HepG2 (cell line): ENCODE results near the gene ZKSCAN3. TPM values are rescaled to one million over a fixed set of nuclear protein-coding genes. Genes with fewer than 3 reads are reported as not detected.
A peak's percentile ranks its signal among the peaks of the same experiment; 100 is the strongest.

Experiments
- BCL3 ChIP-seq: sonication (generic); formaldehyde crosslinking; IDR thresholded peaks from 2 replicates; pipeline ENCODE4 v1.5.1; 2020; ENCODE audit warnings: mild to moderate bottlenecking, missing genetic modification reagents, moderate library complexity
- DNMT1 ChIP-seq: sonication (generic); formaldehyde crosslinking; IDR thresholded peaks from 2 replicates; pipeline ENCODE4 v1.5.1; 2020; ENCODE audit warnings: mild to moderate bottlenecking, missing genetic modification reagents
- PHF20 ChIP-seq: sonication (generic); formaldehyde crosslinking; IDR thresholded peaks from 2 replicates; pipeline ENCODE4 v1.5.0; 2020; ENCODE audit warnings: mild to moderate bottlenecking, missing genetic modification reagents
- SRF ChIP-seq: IDR thresholded peaks from 2 replicates; pipeline ENCODE4 v1.6.1; 2011; ENCODE audit warnings: mild to moderate bottlenecking, low read depth, low read length, moderate library complexity
- THYN1 ChIP-seq: sonication (generic); formaldehyde crosslinking; IDR thresholded peaks from 2 replicates; pipeline ENCODE4 v1.8.1; 2023; ENCODE audit warnings: low read depth, mild to moderate bottlenecking, moderate library complexity, missing genetic modification reagents, borderline replicate concordance
- ZBTB43 ChIP-seq: sonication (generic); formaldehyde crosslinking; conservative IDR thresholded peaks from 2 replicates; pipeline ENCODE4 v1.4.0; 2020; ENCODE audit warnings: missing genetic modification reagents
- ZNF136 ChIP-seq: sonication (generic); formaldehyde crosslinking; IDR thresholded peaks from 2 replicates; pipeline ENCODE4 v1.8.1; 2022; ENCODE audit warnings: low read depth, mild to moderate bottlenecking, moderate library complexity, missing genetic modification reagents
- ZNF484 ChIP-seq: sonication (generic); formaldehyde crosslinking; IDR thresholded peaks from 2 replicates; pipeline ENCODE4 v1.5.1; 2020; ENCODE audit warnings: mild to moderate bottlenecking, low read depth, missing genetic modification reagents, borderline replicate concordance
- ZNF572 ChIP-seq: sonication (generic); formaldehyde crosslinking; IDR thresholded peaks from 2 replicates; pipeline ENCODE4 v1.5.1; 2020; ENCODE audit warnings: mild to moderate bottlenecking, missing genetic modification reagents
- ZNF713 ChIP-seq: sonication (generic); formaldehyde crosslinking; IDR thresholded peaks from 2 replicates; pipeline ENCODE4 v1.4.0; 2020; ENCODE audit warnings: mild to moderate bottlenecking, missing genetic modification reagents
- polyA plus RNA-seq, 8 experiments: library from polyadenylated mRNA; depleted of rRNA in 3 of 8; stranded (reverse) in 7 of 8; unstranded in 1 of 8; fragments of >200 nt; fragmentation: Illumina TruSeq in 4 of 8; extraction: Trizol in 4 of 8; gene quantifications; 2 replicates each; pipeline versions ENCODE4 v1.2.1 to v1.2.3, GENCODE V29; 2011 to 2016; ENCODE audit warnings: low read depth in 4 of 8, missing spikeins in 1 of 8, mixed read lengths in 1 of 8; ENCODE audit not compliant: insufficient read depth in 1 of 8
- total RNA-seq, 5 experiments: library from RNA; depleted of rRNA; stranded (reverse); fragments of >200 nt; fragmentation: Illumina TruSeq; extraction: Trizol; gene quantifications; 2 replicates each; pipeline ENCODE4 v1.2.3, GENCODE V29; 2016; ENCODE audit warnings: low read depth in 1 of 5
- TF ChIP-seq, protein P1 (sequence below): sonication (generic); formaldehyde crosslinking; IDR thresholded peaks from 2 replicates; pipeline ENCODE4 v1.4.0; 2020; ENCODE audit warnings: missing genetic modification reagents
- TF ChIP-seq, protein P2 (sequence below), 2 experiments: sonication (generic) in 1 of 2; formaldehyde crosslinking in 1 of 2; IDR thresholded peaks; 2 replicates each; pipeline versions ENCODE4 v1.6.1 to v1.9.0; 2014 to 2022; ENCODE audit warnings: antibody characterized with exemption in 1 of 2, borderline replicate concordance in 1 of 2, inconsistent platforms in 1 of 2, low read depth in 1 of 2, missing genetic modification reagents in 1 of 2

ZKSCAN3 gene
- total and polyA plus RNA-seq, 2 of the 13 experiments (the other 11 are each of a cell fraction or from before 2014, with no cell fraction given), result 3.3 to 7.4 TPM

- TF ChIP-seq, protein P1, sequence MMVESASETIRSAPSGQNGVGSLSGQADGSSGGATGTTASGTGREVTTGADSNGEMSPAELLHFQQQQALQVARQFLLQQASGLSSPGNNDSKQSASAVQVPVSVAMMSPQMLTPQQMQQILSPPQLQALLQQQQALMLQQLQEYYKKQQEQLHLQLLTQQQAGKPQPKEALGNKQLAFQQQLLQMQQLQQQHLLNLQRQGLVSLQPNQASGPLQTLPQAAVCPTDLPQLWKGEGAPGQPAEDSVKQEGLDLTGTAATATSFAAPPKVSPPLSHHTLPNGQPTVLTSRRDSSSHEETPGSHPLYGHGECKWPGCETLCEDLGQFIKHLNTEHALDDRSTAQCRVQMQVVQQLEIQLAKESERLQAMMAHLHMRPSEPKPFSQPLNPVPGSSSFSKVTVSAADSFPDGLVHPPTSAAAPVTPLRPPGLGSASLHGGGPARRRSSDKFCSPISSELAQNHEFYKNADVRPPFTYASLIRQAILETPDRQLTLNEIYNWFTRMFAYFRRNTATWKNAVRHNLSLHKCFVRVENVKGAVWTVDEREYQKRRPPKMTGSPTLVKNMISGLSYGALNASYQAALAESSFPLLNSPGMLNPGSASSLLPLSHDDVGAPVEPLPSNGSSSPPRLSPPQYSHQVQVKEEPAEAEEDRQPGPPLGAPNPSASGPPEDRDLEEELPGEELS (CRISPR knock-in tag), result no peak
- peak; percentile 82 for TF ChIP-seq SRF
- peak; percentile 61; the same call in 1 of the 2 replicates for TF ChIP-seq PHF20 (CRISPR knock-in tag)
- TF ChIP-seq, protein P2, sequence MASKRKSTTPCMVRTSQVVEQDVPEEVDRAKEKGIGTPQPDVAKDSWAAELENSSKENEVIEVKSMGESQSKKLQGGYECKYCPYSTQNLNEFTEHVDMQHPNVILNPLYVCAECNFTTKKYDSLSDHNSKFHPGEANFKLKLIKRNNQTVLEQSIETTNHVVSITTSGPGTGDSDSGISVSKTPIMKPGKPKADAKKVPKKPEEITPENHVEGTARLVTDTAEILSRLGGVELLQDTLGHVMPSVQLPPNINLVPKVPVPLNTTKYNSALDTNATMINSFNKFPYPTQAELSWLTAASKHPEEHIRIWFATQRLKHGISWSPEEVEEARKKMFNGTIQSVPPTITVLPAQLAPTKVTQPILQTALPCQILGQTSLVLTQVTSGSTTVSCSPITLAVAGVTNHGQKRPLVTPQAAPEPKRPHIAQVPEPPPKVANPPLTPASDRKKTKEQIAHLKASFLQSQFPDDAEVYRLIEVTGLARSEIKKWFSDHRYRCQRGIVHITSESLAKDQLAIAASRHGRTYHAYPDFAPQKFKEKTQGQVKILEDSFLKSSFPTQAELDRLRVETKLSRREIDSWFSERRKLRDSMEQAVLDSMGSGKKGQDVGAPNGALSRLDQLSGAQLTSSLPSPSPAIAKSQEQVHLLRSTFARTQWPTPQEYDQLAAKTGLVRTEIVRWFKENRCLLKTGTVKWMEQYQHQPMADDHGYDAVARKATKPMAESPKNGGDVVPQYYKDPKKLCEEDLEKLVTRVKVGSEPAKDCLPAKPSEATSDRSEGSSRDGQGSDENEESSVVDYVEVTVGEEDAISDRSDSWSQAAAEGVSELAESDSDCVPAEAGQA (IDR thresholded peaks at IDR 0.05; ENCODE audit: low read depth), result no peak
- TF ChIP-seq, protein P2 (CRISPR knock-in tag; IDR thresholded peaks at IDR 0.05; ENCODE audit: borderline replicate concordance), result no peak
- 0 out of 2 replicates have a peak, but pooled peaks have one; percentile 54 for TF ChIP-seq BCL3
- 0 out of 2 replicates have a peak, but pooled peaks have one; percentile 67 for TF ChIP-seq DNMT1
- 0 out of 2 replicates have a peak, but pooled peaks have one; percentile 24 for TF ChIP-seq ZNF136
- TF ChIP-seq ZNF484, result 0 out of 2 replicates have a peak, but pooled peaks have one; percentile 6
- TF ChIP-seq THYN1 (CRISPR knock-in tag), result 0 out of 2 replicates have a peak, but pooled peaks have one; percentile 24
- 0 out of 2 replicates have a peak, but pooled peaks have one; percentile 12 for TF ChIP-seq ZNF713 (CRISPR knock-in tag)
- 0 out of 2 replicates have a peak, but pooled peaks have one; percentile 53 for TF ChIP-seq ZNF572 (CRISPR knock-in tag)
- TF ChIP-seq ZBTB43 (CRISPR knock-in tag), result 0 out of 2 replicates have a peak, but pooled peaks have one; percentile 14
Observed at GRCh38 chr6:28335040-28335563, 14.6 kb upstream of the ZKSCAN3 start (continued).
